ENCODE measurements around the gene ERI3.

- TF ChIP-seq CTCF (IDR thresholded peaks at IDR 0.05; ENCODE audit: borderline replicate concordance, extremely low read depth, low read length, poor library complexity, severe bottlenecking) (no peak), EZH2 (IDR thresholded peaks at IDR 0.05; ENCODE audit: borderline replicate concordance, low read depth, low read length, severe bottlenecking) (no peak)
These were observed 119.2 kb downstream of the ERI3 start for GRCh38 chr1:44235808-44236207.

All from DND-41 (cell line).